Kidney (tissue), 14 donors: Measurements from ENCODE around the gene ZNF629. TPM values are rescaled to one million over a fixed set of nuclear protein-coding genes. Genes with fewer than 3 reads are reported as not detected.

Experiments used
- DNase-seq, 5 donors: peaks; one replicate each; pipeline ENCODE4 v3.0.0-alpha.2; 2013 to 2020
- FAIRE-seq: peaks from 2 replicates; lab custom pipeline; 2012; peaks lifted over from hg19 to GRCh38; lab: Jason Lieb, UNC
- H3K27ac ChIP-seq, 2 donors: one replicate each; pipeline ENCODE4 v1.7.0; 2013; ENCODE audit warnings: low read depth in 2 of 2, low read length in 2 of 2, inconsistent platforms in 1 of 2
- H3K27me3 ChIP-seq: one replicate; pipeline ENCODE4 v1.7.1; 2013; ENCODE audit warnings: low read length, inconsistent platforms; ENCODE audit not compliant: control insufficient read depth, insufficient read depth
- H3K36me3 ChIP-seq, 3 donors: one replicate each; pipeline versions ENCODE4 v1.7.0 to v1.7.1; 2013; ENCODE audit warnings: low read length in 3 of 3, control low read depth in 1 of 3, inconsistent platforms in 1 of 3; ENCODE audit not compliant: insufficient read depth in 3 of 3, control insufficient read depth in 2 of 3
- H3K4me1 ChIP-seq, 3 donors: one replicate each; pipeline versions ENCODE4 v1.7.0 to v1.7.1; 2013; ENCODE audit warnings: low read length in 3 of 3, inconsistent platforms in 1 of 3, low read depth in 1 of 3; ENCODE audit not compliant: control insufficient read depth in 2 of 3, insufficient read depth in 2 of 3
- H3K4me3 ChIP-seq, 3 donors: one replicate each; pipeline versions ENCODE4 v1.7.0 to v1.8.1; 2013; ENCODE audit warnings: low read length in 3 of 3, control low read depth in 1 of 3, inconsistent platforms in 1 of 3
- H3K9ac ChIP-seq, 3 donors: one replicate each; pipeline versions ENCODE4 v1.7.0 to v1.7.1; 2013; ENCODE audit warnings: low read length in 3 of 3, control low read depth in 1 of 3, inconsistent platforms in 1 of 3
- H3K9me3 ChIP-seq, 3 donors: one replicate each; pipeline versions ENCODE4 v1.7.0 to v1.7.1; 2013; ENCODE audit warnings: low read length in 3 of 3, control low read depth in 1 of 3, inconsistent platforms in 1 of 3; ENCODE audit not compliant: control insufficient read depth in 2 of 3, insufficient read depth in 1 of 3
- intact Hi-C: fragments of 100-400 bp; cut with DNase I; formaldehyde crosslinking; loops from one replicate; pipeline ENCODE4 v1.11.1; 2022
- polyA plus RNA-seq: library from polyadenylated mRNA; stranded (reverse); fragments of 350-450 nt; fragmentation: Illumina TruSeq; extraction: RNeasy Lipid Tissue Mini Kit (QIAGEN cat#74804); gene quantifications from one replicate; pipeline ENCODE4 v1.2.3, GENCODE V29; 2014; ENCODE audit warnings: low read depth, low replicate concordance; ENCODE audit not compliant: insufficient read depth
- total RNA-seq: library from RNA; stranded (reverse); fragmentation: NEBNext Ultra II Directional; extraction: Animal tissue kit (Norgen Biotek cat#: 25700); gene quantifications from one replicate; pipeline ENCODE4 v1.2.1, GENCODE V29; 2021
- TF ChIP-seq, protein P1 (sequence below): IDR thresholded peaks from 3 replicates; pipeline ENCODE4 v1.5.1; 2012; ENCODE audit warnings: mild to moderate bottlenecking, moderate library complexity, borderline replicate concordance; ENCODE audit not compliant: insufficient read depth; ENCODE audit errors: extremely low read depth
- donor health status: control.
- donor health status: control.
- donor health status: control.
- donor health status: control.
- donor health status: control.
- donor health status: DM: yes; HTN: yes; CAD: no.
- donor health status: Normal renal cell carcinoma (clear cell type).

Gene ZNF629
- total and polyA plus RNA-seq, 2 donors from 2014 or later, result 8.1 to 19.8 TPM

GRCh38 chr16:30766206-30766932, 20.6 kb downstream of the ZNF629 start:
- FAIRE-seq (no peak), DNase-seq (peak in 2 of 5 donors; percentile 23 to 64)
- Histone ChIP-seq H3K27me3 (no peaks in the 10 kb centered on the region), H3K36me3 (peaks cover 13 to 74% (median 51%) of the 10 kb centered on the region in 3 donors), H3K9ac (no peak overlapping the region), H3K9me3 (no peaks in the 10 kb centered on the region), H3K4me3 (no peak overlapping the region), H3K4me1 (peaks cover 4 to 11% (median 8%) of the 10 kb centered on the region in 3 donors), H3K27ac (no peak overlapping the region)
- intact Hi-C loops, result no loop called here
- TF ChIP-seq, protein P1, sequence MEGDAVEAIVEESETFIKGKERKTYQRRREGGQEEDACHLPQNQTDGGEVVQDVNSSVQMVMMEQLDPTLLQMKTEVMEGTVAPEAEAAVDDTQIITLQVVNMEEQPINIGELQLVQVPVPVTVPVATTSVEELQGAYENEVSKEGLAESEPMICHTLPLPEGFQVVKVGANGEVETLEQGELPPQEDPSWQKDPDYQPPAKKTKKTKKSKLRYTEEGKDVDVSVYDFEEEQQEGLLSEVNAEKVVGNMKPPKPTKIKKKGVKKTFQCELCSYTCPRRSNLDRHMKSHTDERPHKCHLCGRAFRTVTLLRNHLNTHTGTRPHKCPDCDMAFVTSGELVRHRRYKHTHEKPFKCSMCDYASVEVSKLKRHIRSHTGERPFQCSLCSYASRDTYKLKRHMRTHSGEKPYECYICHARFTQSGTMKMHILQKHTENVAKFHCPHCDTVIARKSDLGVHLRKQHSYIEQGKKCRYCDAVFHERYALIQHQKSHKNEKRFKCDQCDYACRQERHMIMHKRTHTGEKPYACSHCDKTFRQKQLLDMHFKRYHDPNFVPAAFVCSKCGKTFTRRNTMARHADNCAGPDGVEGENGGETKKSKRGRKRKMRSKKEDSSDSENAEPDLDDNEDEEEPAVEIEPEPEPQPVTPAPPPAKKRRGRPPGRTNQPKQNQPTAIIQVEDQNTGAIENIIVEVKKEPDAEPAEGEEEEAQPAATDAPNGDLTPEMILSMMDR, result no peak

GRCh38 chr16:30764816-30765465, 22.1 kb downstream of the ZNF629 start:
- intact Hi-C loops, result no loop called here
- H3K4me1 ChIP-seq, result peaks cover 4 to 18% (median 8%) of the 10 kb centered on the region in 3 donors
- FAIRE-seq (no peak), DNase-seq (peak in 2 of 5 donors; percentile 19 to 65)
- no peak overlapping the region for H3K4me3 ChIP-seq
- H3K9ac ChIP-seq, result no peak overlapping the region
- H3K9me3 ChIP-seq, result no peaks in the 10 kb centered on the region
- no peaks in the 10 kb centered on the region for H3K27me3 ChIP-seq
- TF ChIP-seq, protein P1, result no peak
- H3K27ac ChIP-seq, result no peak overlapping the region
- H3K36me3 ChIP-seq, result peaks cover 9 to 63% (median 48%) of the 10 kb centered on the region in 3 donors

DNA sequence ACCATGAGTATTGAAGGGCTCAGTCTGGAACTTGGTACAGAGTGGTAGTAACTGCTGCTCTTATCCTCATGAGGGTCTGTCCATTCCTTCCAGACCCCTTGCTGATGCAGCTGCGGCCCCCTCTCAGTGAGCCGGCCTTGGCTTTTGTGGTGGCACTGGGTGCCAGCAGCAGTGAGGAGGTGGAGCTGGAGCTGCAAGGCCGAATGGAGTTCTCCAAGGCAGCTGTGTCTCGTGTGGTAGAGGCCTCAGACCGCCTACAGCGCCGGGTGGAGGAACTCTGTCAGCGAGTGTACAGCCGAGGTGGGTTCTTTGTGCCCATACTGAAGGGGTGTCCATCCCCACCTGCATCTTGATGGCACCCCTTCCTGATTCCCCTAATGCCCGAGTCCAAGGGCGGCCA, 22.9 kb downstream of the ZNF629 start:
- DNase-seq, result peak in 2 of 5 donors; percentile 31 to 54

More for the DNA sequence above, 22.9 kb downstream of the ZNF629 start:
- Histone ChIP-seq H3K4me1 (peaks cover 4 to 18% (median 8%) of the 10 kb centered on the region in 3 donors), H3K4me3 (no peak overlapping the region), H3K9me3 (no peaks in the 10 kb centered on the region), H3K9ac (no peak overlapping the region), H3K27me3 (no peaks in the 10 kb centered on the region), H3K27ac (no peak overlapping the region), H3K36me3 (peaks cover 7 to 56% (median 42%) of the 10 kb centered on the region in 3 donors)
- TF ChIP-seq, protein P1, result no peak
- intact Hi-C loops, result no loop called here
- FAIRE-seq, result no peak
